Endothelial cell of umbilical vein (primary cell): ENCODE results near the gene AGMO. TPM values are rescaled to one million over a fixed set of nuclear protein-coding genes. Genes with fewer than 3 reads are reported as not detected.

Experiments
- BruUV-seq: library from RNA; stranded (reverse); fragments of 400-500 nt; replicated peaks from 2 replicates; lab custom pipeline; 2021; lab: Mats Ljungman, UMichigan
- CTCF ChIA-PET: fragments of 300-600, 350-600 bp; sonication (Branson Sonifier 250); formaldehyde crosslinking; loops from one replicate; lab custom pipeline; 2021; ENCODE audit warnings: antibody characterized with exemption, inconsistent platforms; lab: Charles Lee
- POLR2A ChIA-PET: fragments of 300-600, 350-600 bp; sonication (Branson Sonifier 250); formaldehyde crosslinking; loops from one replicate; lab custom pipeline; 2021; ENCODE audit warnings: antibody characterized with exemption, inconsistent platforms; lab: Charles Lee
- DNase-seq: peaks from one replicate; pipeline ENCODE4 v3.0.0-alpha.2; 2011; ENCODE audit warnings: low read depth, low spot score
- FAIRE-seq: peaks from 2 replicates; lab custom pipeline; 2011; peaks lifted over from hg19 to GRCh38; lab: Jason Lieb, UNC
- H2AFZ ChIP-seq: 2 replicates; pipeline ENCODE4 v1.6.0; 2012; ENCODE audit warnings: low read depth, low read length, control low read depth, inconsistent platforms
- H3K27ac ChIP-seq: 2 replicates; pipeline ENCODE4 v1.5.1; 2011; ENCODE audit warnings: low read depth, mild to moderate bottlenecking, control low read depth, low read length, moderate library complexity; ENCODE audit not compliant: insufficient read depth
- H3K27me3 ChIP-seq, 2 experiments: 2 replicates each; pipeline versions ENCODE4 v1.6.0 to v1.6.1; 2011; ENCODE audit warnings: low read length in 2 of 2, mixed read lengths in 1 of 2; ENCODE audit not compliant: control insufficient read depth in 2 of 2, insufficient read depth in 2 of 2
- H3K36me3 ChIP-seq, 2 experiments: 2 replicates in 1 of 2; 3 replicates in 1 of 2; pipeline ENCODE4 v1.5.1; 2011; ENCODE audit warnings: low read length in 2 of 2, mild to moderate bottlenecking in 1 of 2, moderate library complexity in 1 of 2; ENCODE audit not compliant: control insufficient read depth in 2 of 2, insufficient read depth in 2 of 2; ENCODE audit errors: extremely low read depth in 1 of 2
- H3K4me1 ChIP-seq: 3 replicates; pipeline ENCODE4 v1.5.1; 2011; ENCODE audit warnings: mild to moderate bottlenecking, low read length; ENCODE audit not compliant: control insufficient read depth, insufficient read depth; ENCODE audit errors: extremely low read depth
- H3K4me2 ChIP-seq: 2 replicates; pipeline ENCODE4 v1.6.1; 2011; ENCODE audit warnings: low read length, control low read depth, mixed read lengths; ENCODE audit not compliant: insufficient read depth
- H3K4me3 ChIP-seq, 3 experiments: fragments of 200-600 bp in 1 of 3; sonication (generic), shearing (Covaris generic) in 1 of 3; replicated peaks in 1 of 3; 2 replicates each; pipeline ENCODE4 v1.5.1; 2011 to 2016; ENCODE audit warnings: control low read depth in 3 of 3, low read length in 3 of 3, mild to moderate bottlenecking in 2 of 3, inconsistent platforms in 1 of 3, low read depth in 1 of 3, moderate library complexity in 1 of 3; ENCODE audit not compliant: insufficient read depth in 1 of 3
- H3K79me2 ChIP-seq: 2 replicates; pipeline ENCODE4 v1.6.0; 2012; ENCODE audit warnings: low read length, inconsistent platforms; ENCODE audit not compliant: control insufficient read depth, insufficient read depth
- H3K9ac ChIP-seq: replicated peaks from 2 replicates; pipeline ENCODE3; 2011; ENCODE audit warnings: low read length, control low read depth; ENCODE audit not compliant: insufficient read depth; ENCODE audit errors: extremely low read depth
- H3K9me1 ChIP-seq: replicated peaks from 3 replicates; pipeline ENCODE4 v1.6.0; 2011; ENCODE audit warnings: mild to moderate bottlenecking, low read length; ENCODE audit not compliant: control insufficient read depth, insufficient read depth; ENCODE audit errors: extremely low read depth
- H3K9me3 ChIP-seq: replicated peaks from 2 replicates; pipeline ENCODE4 v1.5.1; 2012; ENCODE audit warnings: low read length, inconsistent platforms; ENCODE audit not compliant: control insufficient read depth, insufficient read depth
- H4K20me1 ChIP-seq: replicated peaks from 2 replicates; pipeline ENCODE3; 2011; ENCODE audit warnings: mild to moderate bottlenecking, low read length; ENCODE audit not compliant: control insufficient read depth, insufficient read depth; ENCODE audit errors: extremely low read depth
- EZH2 ChIP-seq: IDR thresholded peaks from 2 replicates; pipeline ENCODE4 v1.6.1; 2012; ENCODE audit warnings: borderline replicate concordance, low read depth, mild to moderate bottlenecking, moderate library complexity, low read length, inconsistent platforms; ENCODE audit not compliant: severe bottlenecking
- FOS ChIP-seq: IDR thresholded peaks from 2 replicates; pipeline ENCODE4 v1.6.1; 2011; ENCODE audit warnings: mild to moderate bottlenecking, low read length, moderate library complexity, borderline replicate concordance; ENCODE audit not compliant: insufficient read depth
- GATA2 ChIP-seq: IDR thresholded peaks from 2 replicates; pipeline ENCODE4 v1.7.0; 2011; ENCODE audit warnings: low read depth, mild to moderate bottlenecking, moderate library complexity, mixed read lengths, low read length; ENCODE audit not compliant: insufficient read length, insufficient read depth
- JUN ChIP-seq: IDR thresholded peaks from 2 replicates; pipeline ENCODE4 v1.6.1; 2011; ENCODE audit warnings: borderline replicate concordance, low read depth; ENCODE audit not compliant: insufficient read length, insufficient read depth
- MYC ChIP-seq: IDR thresholded peaks from one replicate; pipeline ENCODE4 v1.6.1; 2011; ENCODE audit warnings: mild to moderate bottlenecking, low read depth, low read length
- POLR2A ChIP-seq: IDR thresholded peaks from 2 replicates; pipeline ENCODE4 v1.6.1; 2012; ENCODE audit warnings: low read depth, mild to moderate bottlenecking, control low read depth, low read length
- POLR2AphosphoS5 ChIP-seq: IDR thresholded peaks from 2 replicates; pipeline ENCODE4 v1.6.1; 2012; ENCODE audit warnings: low read depth, mild to moderate bottlenecking, control low read depth, low read length, moderate library complexity; ENCODE audit not compliant: insufficient read depth
- dilution Hi-C: fragments of 300-500 bp; cut with MboI; formaldehyde crosslinking; loops from one replicate; pipeline ENCODE4 v1.15.0; 2019; ENCODE audit warnings: low sequenced_read_pairs; ENCODE audit not compliant: extremely low pct_ligation_motif_present
- intact Hi-C: fragments of 100-400 bp; cut with micrococcal nuclease; formaldehyde crosslinking; loops from one replicate; pipeline ENCODE4 v1.10.0; 2022
- polyA plus RNA-seq, 4 experiments: library from polyadenylated mRNA; depleted of rRNA in 3 of 4; stranded (reverse) in 3 of 4; unstranded in 1 of 4; fragments of >200 nt; gene quantifications; 2 replicates each; pipeline versions ENCODE4 v1.2.1 to v1.2.3, GENCODE V29; 2011 to 2012; ENCODE audit warnings: missing spikeins in 1 of 4
- total RNA-seq: library from RNA; stranded (reverse); gene quantifications from 2 replicates; pipeline ENCODE4 v1.2.3, GENCODE V29; 2021
- TF ChIP-seq, protein P1 (sequence below): IDR thresholded peaks from 2 replicates; pipeline ENCODE4 v1.6.1; 2011; ENCODE audit not compliant: insufficient read depth, insufficient read length
- TF ChIP-seq, protein P2 (sequence below), 2 donors: IDR thresholded peaks; 1 replicate in 1 of 2; 2 replicates in 1 of 2; pipeline ENCODE4 v1.5.1; 2011; ENCODE audit warnings: low read length in 2 of 2, mild to moderate bottlenecking in 2 of 2, moderate library complexity in 2 of 2, control low read depth in 1 of 2, inconsistent platforms in 1 of 2, low read depth in 1 of 2; ENCODE audit not compliant: insufficient read depth in 1 of 2; ENCODE audit errors: extremely low read depth in 1 of 2

Gene AGMO
- total and polyA plus RNA-seq, 2 donors (not counting 3 experiments of a cell fraction or from before 2014, with no cell fraction given), result 0.23 to 0.40 TPM

DNA sequence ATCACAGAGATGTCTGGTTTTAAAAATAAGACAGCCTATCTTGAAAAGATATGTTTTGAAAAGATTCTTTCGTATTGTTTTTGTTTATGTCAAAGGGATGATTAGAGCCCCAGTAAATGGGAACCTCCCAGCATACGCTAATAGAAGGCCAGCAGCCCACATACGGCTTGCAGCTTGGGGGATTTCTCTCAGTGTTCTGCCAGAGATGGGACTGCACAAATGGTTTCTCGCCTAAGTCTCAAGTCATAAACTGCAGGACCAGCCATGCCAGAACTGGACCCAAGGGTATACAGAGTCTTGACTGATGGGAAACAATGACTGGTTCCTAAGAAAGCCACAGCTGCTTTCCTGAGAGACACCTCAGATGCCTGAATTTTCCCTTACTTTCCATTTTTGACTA is 352.4 kb downstream of the AGMO start:
- Histone ChIP-seq H3K4me1 (no peaks in the 10 kb centered on the region), H3K27me3 (no peaks in the 10 kb centered on the region), H3K9me1 (no peaks in the 10 kb centered on the region), H3K9me3 (no peaks in the 10 kb centered on the region), H3K36me3 (no peaks in the 10 kb centered on the region), H3K9ac (no peak overlapping the region), H3K4me3 (no peak overlapping the region), H3K79me2 (no peaks in the 10 kb centered on the region), H3K4me2 (no peak overlapping the region), H2AFZ (no peak overlapping the region), H3K27ac (no peak overlapping the region), H4K20me1 (no peaks in the 10 kb centered on the region)
- dilution Hi-C loops, result no loop called here
- ChIA-PET CTCF (no interaction called here), POLR2A (no interaction called here)
- FAIRE-seq (no peak), DNase-seq (no peak)
- intact Hi-C loops, result loop anchor here (10.0 kb wide), 1 partner anchor 525 kb away; no protein-coding TSS in a partner anchor
- TF ChIP-seq, protein P1, sequence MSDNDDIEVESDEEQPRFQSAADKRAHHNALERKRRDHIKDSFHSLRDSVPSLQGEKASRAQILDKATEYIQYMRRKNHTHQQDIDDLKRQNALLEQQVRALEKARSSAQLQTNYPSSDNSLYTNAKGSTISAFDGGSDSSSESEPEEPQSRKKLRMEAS, result no peak
- no peak for TF ChIP-seq EZH2
- no peak for TF ChIP-seq GATA2
- no peak for TF ChIP-seq POLR2A
- TF ChIP-seq FOS, result no peak
- TF ChIP-seq, protein P2, sequence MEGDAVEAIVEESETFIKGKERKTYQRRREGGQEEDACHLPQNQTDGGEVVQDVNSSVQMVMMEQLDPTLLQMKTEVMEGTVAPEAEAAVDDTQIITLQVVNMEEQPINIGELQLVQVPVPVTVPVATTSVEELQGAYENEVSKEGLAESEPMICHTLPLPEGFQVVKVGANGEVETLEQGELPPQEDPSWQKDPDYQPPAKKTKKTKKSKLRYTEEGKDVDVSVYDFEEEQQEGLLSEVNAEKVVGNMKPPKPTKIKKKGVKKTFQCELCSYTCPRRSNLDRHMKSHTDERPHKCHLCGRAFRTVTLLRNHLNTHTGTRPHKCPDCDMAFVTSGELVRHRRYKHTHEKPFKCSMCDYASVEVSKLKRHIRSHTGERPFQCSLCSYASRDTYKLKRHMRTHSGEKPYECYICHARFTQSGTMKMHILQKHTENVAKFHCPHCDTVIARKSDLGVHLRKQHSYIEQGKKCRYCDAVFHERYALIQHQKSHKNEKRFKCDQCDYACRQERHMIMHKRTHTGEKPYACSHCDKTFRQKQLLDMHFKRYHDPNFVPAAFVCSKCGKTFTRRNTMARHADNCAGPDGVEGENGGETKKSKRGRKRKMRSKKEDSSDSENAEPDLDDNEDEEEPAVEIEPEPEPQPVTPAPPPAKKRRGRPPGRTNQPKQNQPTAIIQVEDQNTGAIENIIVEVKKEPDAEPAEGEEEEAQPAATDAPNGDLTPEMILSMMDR (IDR thresholded peaks at IDR 0.05; ENCODE audit: extremely low read depth in 1 of 2, insufficient read depth in 1 of 2, low read depth in 1 of 2, low read length in 2 of 2), result no peak
- TF ChIP-seq MYC, result no peak
- TF ChIP-seq JUN, result no peak
- TF ChIP-seq POLR2AphosphoS5, result no peak
- BruUV-seq, result no TSS peak
